OCI-LY1 (cell line): ENCODE measurements around the gene TAC1.

Experiments used
- CTCF ChIP-seq: fragments of 200-600 bp; sonication (generic), shearing (Covaris generic); IDR thresholded peaks from 2 replicates; pipeline ENCODE4 v1.5.1; 2017; ENCODE audit warnings: mild to moderate bottlenecking, antibody characterized with exemption, low read length, moderate library complexity, mixed read lengths
- EZH2 ChIP-seq: fragments of 200-600 bp; sonication (generic), shearing (Covaris generic); IDR thresholded peaks from 2 replicates; pipeline ENCODE4 v1.8.0; 2017; ENCODE audit warnings: borderline replicate concordance, mixed run types, mild to moderate bottlenecking, antibody characterized with exemption, low read length, moderate library complexity, mixed read lengths

GRCh38 chr7:97693586-97693985 lies 38.3 kb upstream of the TAC1 start:
- no peak for TF ChIP-seq CTCF
- no peak for TF ChIP-seq EZH2
